Neutrophil (primary cell): ENCODE data around the gene ARL8B.
A peak's percentile ranks its signal among the peaks of the same experiment; 100 is the strongest.

Experiments
- H3K27ac ChIP-seq: fragments of 200-600 bp; sonication (generic); 2 replicates; pipeline ENCODE4 v1.5.1; 2016; ENCODE audit warnings: mild to moderate bottlenecking, moderate library complexity
- H3K27me3 ChIP-seq: fragments of 200-600 bp; sonication (generic); 2 replicates; pipeline ENCODE4 v1.6.0; 2016; ENCODE audit warnings: mild to moderate bottlenecking
- H3K36me3 ChIP-seq: fragments of 200-600 bp; sonication (generic); 2 replicates; pipeline ENCODE4 v1.5.1; 2017
- H3K4me1 ChIP-seq, 2 experiments: fragments of 200-600 bp in 1 of 2; sonication (generic) in 1 of 2; 1 replicate in 1 of 2; 2 replicates in 1 of 2; pipeline versions ENCODE4 v1.5.1 to v1.6.1; 2013 to 2016; ENCODE audit warnings: low read depth in 1 of 2, low read length in 1 of 2, mild to moderate bottlenecking in 1 of 2, moderate library complexity in 1 of 2; ENCODE audit not compliant: control insufficient read depth in 1 of 2, insufficient read depth in 1 of 2
- H3K4me3 ChIP-seq, 2 experiments: fragments of 200-600 bp in 1 of 2; sonication (generic) in 1 of 2; 1 replicate in 1 of 2; 2 replicates in 1 of 2; pipeline ENCODE4 v1.5.1; 2013 to 2016; ENCODE audit warnings: low read depth in 1 of 2, low read length in 1 of 2, mild to moderate bottlenecking in 1 of 2, moderate library complexity in 1 of 2
- H3K9me3 ChIP-seq: fragments of 200-600 bp; sonication (generic); 2 replicates; pipeline ENCODE4 v1.5.1; 2016
- CTCF ChIP-seq: fragments of 200-600 bp; sonication (generic); IDR thresholded peaks from 2 replicates; pipeline ENCODE4 v1.5.1; 2016; ENCODE audit warnings: antibody characterized with exemption

Gene ARL8B

GRCh38 chr3:5115506-5116162 lies 6.5 kb upstream of the ARL8B start:
- Histone ChIP-seq H3K4me3 (no peak overlapping the region), H3K27me3 (no peaks in the 10 kb centered on the region), H3K27ac (no peak overlapping the region), H3K9me3 (no peaks in the 10 kb centered on the region), H3K36me3 (no peaks in the 10 kb centered on the region), H3K4me1 (peaks cover 0 to 2% of the 10 kb centered on the region in 2 experiments)
- no peak for TF ChIP-seq CTCF

- peaks cover 1 to 2% of the 10 kb centered on the region in 2 experiments for H3K4me1 ChIP-seq
- no peak overlapping the region for H3K27ac ChIP-seq
Measured at GRCh38 chr3:5116538-5116937, 5.6 kb upstream of the ARL8B start.

GRCh38 chr3:5120446-5120845 lies 1.6 kb upstream of the ARL8B start:
- H3K36me3 ChIP-seq = no peaks in the 10 kb centered on the region
- H3K4me1 ChIP-seq = peaks cover 29 to 34% of the 10 kb centered on the region in 2 experiments
- no peak for TF ChIP-seq CTCF
- no peak overlapping the region for H3K4me3 ChIP-seq
- no peak overlapping the region for H3K27ac ChIP-seq
- no peaks in the 10 kb centered on the region for H3K9me3 ChIP-seq
- no peaks in the 10 kb centered on the region for H3K27me3 ChIP-seq

More at GRCh38 chr3:5116538-5116937, 5.6 kb upstream of the ARL8B start:
- Histone ChIP-seq H3K27me3 (no peaks in the 10 kb centered on the region), H3K36me3 (no peaks in the 10 kb centered on the region), H3K9me3 (no peaks in the 10 kb centered on the region), H3K4me3 (no peak overlapping the region)
- no peak for TF ChIP-seq CTCF

- no peaks in the 10 kb centered on the region for H3K36me3 ChIP-seq
- no peak for TF ChIP-seq CTCF
- peak overlapping the region; percentile 86 for H3K27ac ChIP-seq
- no peaks in the 10 kb centered on the region for H3K9me3 ChIP-seq
- peak overlapping the region; percentile 80 to 95 for H3K4me3 ChIP-seq
- no peaks in the 10 kb centered on the region for H3K27me3 ChIP-seq
- H3K4me1 ChIP-seq = peaks cover 41 to 54% of the 10 kb centered on the region in 2 experiments
Measured at GRCh38 chr3:5122741-5123706, 932 bp downstream of the ARL8B start.

GRCh38 chr3:5123937-5124336 lies 1.8 kb downstream of the ARL8B start:
- TF ChIP-seq CTCF = no peak
- Histone ChIP-seq H3K4me1 (peaks cover 41 to 54% of the 10 kb centered on the region in 2 experiments), H3K9me3 (no peaks in the 10 kb centered on the region), H3K4me3 (peak overlapping the region in 1 of 2 experiments; percentile 80), H3K27ac (peak overlapping the region; percentile 86), H3K27me3 (no peaks in the 10 kb centered on the region), H3K36me3 (no peaks in the 10 kb centered on the region)
